MM.1S (cell line): ENCODE data around the gene RPH3AL.

Experiments used
- EZH2 ChIP-seq: fragments of 300-600 bp; sonication (generic); optimal IDR thresholded peaks from 2 replicates; pipeline ENCODE3; 2017; ENCODE audit warnings: low read depth, mild to moderate bottlenecking, antibody characterized with exemption, low read length, mixed read lengths
- EZH2phosphoT487 ChIP-seq: fragments of 300-600 bp; sonication (generic); IDR thresholded peaks from 2 replicates; pipeline ENCODE4 v1.6.1; 2018; ENCODE audit warnings: antibody characterized with exemption, low read length
- TF ChIP-seq, protein P1 (sequence below): fragments of 300-600 bp; sonication (generic); IDR thresholded peaks from 2 replicates; pipeline ENCODE4 v1.5.1; 2016; ENCODE audit warnings: antibody characterized with exemption, low read length, mixed read lengths

DNA sequence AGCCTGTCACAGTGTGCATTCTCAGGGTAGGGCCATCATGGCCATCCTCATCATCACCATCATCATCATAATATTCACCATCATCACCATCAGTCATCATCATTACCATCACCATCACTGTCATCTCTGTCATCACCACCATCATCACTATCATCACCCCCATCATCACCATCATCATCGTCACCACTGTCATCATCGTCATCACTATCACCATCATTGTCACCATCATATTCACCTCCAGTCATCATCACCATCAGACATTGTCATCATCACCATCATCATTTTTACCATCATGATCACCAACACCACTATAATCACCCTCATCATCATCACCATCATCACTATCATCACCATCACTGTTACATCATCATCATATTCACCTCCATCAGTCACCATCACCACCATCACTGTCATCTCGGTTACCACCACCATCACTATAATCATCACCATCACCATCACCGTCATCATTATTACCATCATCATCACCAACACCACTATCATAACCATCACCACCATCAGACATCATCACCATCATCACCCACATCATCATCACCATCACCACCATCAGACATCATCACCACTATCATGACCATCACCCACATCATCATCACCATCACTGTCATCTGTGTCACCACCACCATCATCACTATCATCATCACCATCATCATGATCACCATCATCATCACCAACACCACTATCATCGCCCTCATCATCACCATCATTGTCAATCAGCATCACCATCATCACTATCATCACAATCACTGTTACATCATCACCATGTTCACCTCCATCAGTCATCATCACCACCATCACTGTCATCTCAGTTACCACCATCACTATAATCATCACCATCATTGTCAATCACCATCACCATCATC is 8.5 kb downstream of the RPH3AL start:
- TF ChIP-seq, protein P1, sequence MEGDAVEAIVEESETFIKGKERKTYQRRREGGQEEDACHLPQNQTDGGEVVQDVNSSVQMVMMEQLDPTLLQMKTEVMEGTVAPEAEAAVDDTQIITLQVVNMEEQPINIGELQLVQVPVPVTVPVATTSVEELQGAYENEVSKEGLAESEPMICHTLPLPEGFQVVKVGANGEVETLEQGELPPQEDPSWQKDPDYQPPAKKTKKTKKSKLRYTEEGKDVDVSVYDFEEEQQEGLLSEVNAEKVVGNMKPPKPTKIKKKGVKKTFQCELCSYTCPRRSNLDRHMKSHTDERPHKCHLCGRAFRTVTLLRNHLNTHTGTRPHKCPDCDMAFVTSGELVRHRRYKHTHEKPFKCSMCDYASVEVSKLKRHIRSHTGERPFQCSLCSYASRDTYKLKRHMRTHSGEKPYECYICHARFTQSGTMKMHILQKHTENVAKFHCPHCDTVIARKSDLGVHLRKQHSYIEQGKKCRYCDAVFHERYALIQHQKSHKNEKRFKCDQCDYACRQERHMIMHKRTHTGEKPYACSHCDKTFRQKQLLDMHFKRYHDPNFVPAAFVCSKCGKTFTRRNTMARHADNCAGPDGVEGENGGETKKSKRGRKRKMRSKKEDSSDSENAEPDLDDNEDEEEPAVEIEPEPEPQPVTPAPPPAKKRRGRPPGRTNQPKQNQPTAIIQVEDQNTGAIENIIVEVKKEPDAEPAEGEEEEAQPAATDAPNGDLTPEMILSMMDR = no peak
- TF ChIP-seq EZH2 = no peak
- no peak for TF ChIP-seq EZH2phosphoT487
